ENCODE measurements around the gene KLHL25.

The KLHL25 gene

GRCh38 chr15:85825118-85825517 lies 30.4 kb upstream of the KLHL25 start:
- no peak for TF ChIP-seq CTCF (IDR thresholded peaks at IDR 0.05)

- TF ChIP-seq CTCF (IDR thresholded peaks at IDR 0.05): no peak
Measured at GRCh38 chr15:85821545-85821944, 26.8 kb upstream of the KLHL25 start.

GRCh38 chr15:85819938-85820337 lies 25.2 kb upstream of the KLHL25 start:
- TF ChIP-seq CTCF (IDR thresholded peaks at IDR 0.05): no peak

- TF ChIP-seq CTCF (IDR thresholded peaks at IDR 0.05): no peak
Measured at GRCh38 chr15:85813234-85813633, 18.5 kb upstream of the KLHL25 start.

- TF ChIP-seq CTCF (IDR thresholded peaks at IDR 0.05): no peak
Measured at GRCh38 chr15:85810075-85810474, 15.3 kb upstream of the KLHL25 start.

- TF ChIP-seq CTCF (IDR thresholded peaks at IDR 0.05): no peak
Measured at GRCh38 chr15:85805420-85805819, 10.7 kb upstream of the KLHL25 start.

- no peak for TF ChIP-seq CTCF (IDR thresholded peaks at IDR 0.05)
Measured at GRCh38 chr15:85804481-85805170, 9.9 kb upstream of the KLHL25 start.

- TF ChIP-seq CTCF (IDR thresholded peaks at IDR 0.05): peak; percentile 7; the same call in 1 of the 2 replicates
Measured at GRCh38 chr15:85802617-85803016, 7.9 kb upstream of the KLHL25 start.

All from LNCAP (cell line).